Ovary (tissue), 10 donors: ENCODE measurements around the gene NCS1. TPM values are rescaled to one million over a fixed set of nuclear protein-coding genes. Genes with fewer than 3 reads are reported as not detected.
A peak's percentile ranks its signal among the peaks of the same experiment; 100 is the strongest.

ENCODE experiments used
- DNase-seq, 5 donors: peaks; one replicate each; pipeline ENCODE4 v3.0.0-alpha.2; 2019 to 2020
- H3K27ac ChIP-seq, 2 donors: fragments of 200-600 bp; one replicate each; pipeline versions ENCODE4 v1.5.1 to v1.8.0; 2019 to 2022
- H3K27me3 ChIP-seq: fragments of 200-600 bp; one replicate; pipeline ENCODE4 v1.8.0; 2022
- H3K36me3 ChIP-seq: fragments of 200-600 bp; sonication (generic); one replicate; pipeline ENCODE4 v1.5.1; 2019
- H3K4me1 ChIP-seq: one replicate; pipeline ENCODE4 v1.8.1; 2013; ENCODE audit warnings: mild to moderate bottlenecking, moderate library complexity; ENCODE audit not compliant: insufficient read depth
- H3K4me3 ChIP-seq: fragments of 200-600 bp; sonication (generic); one replicate; pipeline ENCODE4 v1.5.1; 2017
- H3K9me3 ChIP-seq, 2 donors: fragments of 200-600 bp in 1 of 2; sonication (generic) in 1 of 2; one replicate each; pipeline versions ENCODE4 v1.5.1 to v1.8.1; 2013 to 2019; ENCODE audit warnings: mild to moderate bottlenecking in 1 of 2, moderate library complexity in 1 of 2
- EP300 ChIP-seq: sonication (generic); formaldehyde crosslinking; IDR thresholded peaks from one replicate; pipeline ENCODE4 v1.6.1; 2017; ENCODE audit warnings: antibody characterized with exemption
- POLR2A ChIP-seq: fragments of 450-650 bp; IDR thresholded peaks from one replicate; pipeline ENCODE4 v1.6.1; 2017; ENCODE audit warnings: antibody characterized with exemption, mild to moderate bottlenecking, moderate library complexity
- WGBS, 3 donors: extraction: QIAGEN DNeasy Blood & Tissue Kit in 1 of 3; methylation state at CpG; one replicate each; pipeline versions ENCODE4 v1.1.5 to v1.1.7; 2013 to 2017; 5-methylcytosine and 5-hydroxymethylcytosine counted together
- intact Hi-C, 4 donors: fragments of 100-400 bp; cut with DNase I; formaldehyde crosslinking; loops; one replicate each; pipeline versions ENCODE4 v1.11.0 to v1.15.1; 2022 to 2023
- long read RNA-seq, 3 donors: library from polyadenylated mRNA in 2 of 3; unstranded in 2 of 3; transcript quantifications; one replicate each; pipeline ENCODE4 v2.0.0 and lab custom pipeline, GENCODE V29; 2021 to 2026
- polyA plus RNA-seq, 2 donors: library from polyadenylated mRNA; stranded (reverse); fragments of 200-250 nt in 1 of 2; fragments of 350-450 nt in 1 of 2; fragmentation: Illumina TruSeq in 1 of 2; extraction: RNeasy Lipid Tissue Mini Kit (QIAGEN cat#74804) in 1 of 2; gene quantifications; one replicate each; pipeline ENCODE4 v1.2.3, GENCODE V29; 2013 to 2014
- total RNA-seq, 7 donors: library from RNA; depleted of rRNA in 2 of 7; stranded (reverse); fragments of >200 nt in 2 of 7; fragmentation: NEBNext Ultra II Directional in 3 of 7; extraction: Animal tissue kit (Norgen Biotek cat#: 25700) in 3 of 7; gene quantifications; one replicate each; pipeline versions ENCODE4 v1.1.0 to v1.2.4, GENCODE V29; 2016 to 2023
- TF ChIP-seq, protein P1 (sequence below), 3 donors: fragments of 450-650 bp in 2 of 3; fragments of 200-600 bp in 1 of 3; IDR thresholded peaks; one replicate each; pipeline versions ENCODE4 v1.5.1 to v1.8.0; 2016 to 2022; ENCODE audit warnings: antibody characterized with exemption in 3 of 3, mild to moderate bottlenecking in 1 of 3
- donor health status: DM: no; HTN: no; CAD: no; lungs with moderate emphysema.
- donor health status: DM: no; HTN: no; CAD: no.
- donor health status: Bipolar disorder and iron deficiency.
- donor health status: DM: yes; HTN: yes; CAD: no.
- donor health status: DM: no; HTN: no; CAD: no.
- donor health status: DM: yes; HTN: yes; CAD: no.

The NCS1 gene
- total RNA-seq (10 to 100 TPM in 6 of 7 donors, 1 to 10 TPM in 1; 3.6 to 46.7 (median 29.5) TPM), polyA plus RNA-seq (10 to 100 TPM in 1 of 2 donors, 1 to 10 TPM in 1; 8.1 to 15.5 TPM)
- long read RNA-seq, donor 1, full-length matches to known transcripts: 2 of 20 reads
- long read RNA-seq, donor 1, partial matches to known transcripts: 16 of 20 reads
- long read RNA-seq, donor 1, other reads (novel, unspliced or antisense): 2 of 20 reads
- long read RNA-seq, donor 2, full-length matches to known transcripts: 5 of 5 reads
- long read RNA-seq, donor 2, partial matches to known transcripts: 0 of 5 reads
- long read RNA-seq, donor 2, other reads (novel, unspliced or antisense): 0 of 5 reads
- long read RNA-seq, donor 3, full-length matches to known transcripts: 31 of 40 reads
- long read RNA-seq, donor 3, partial matches to known transcripts: 8 of 40 reads
- long read RNA-seq, donor 3, other reads (novel, unspliced or antisense): 1 of 40 reads

- Histone ChIP-seq H3K36me3 (no peaks in the 10 kb centered on the region), H3K27me3 (no peaks in the 10 kb centered on the region), H3K27ac (peak within 1 kb of the TSS in 1 of 2 donors; percentile 81), H3K9me3 (no peaks in the 10 kb centered on the region), H3K4me3 (peak within 1 kb of the TSS; percentile 64), H3K4me1 (peaks cover 12% of the 10 kb centered on the region)
- WGBS, 3 donors: 0 to 2% (median 1%) methylated on average over 38 to 99 of the region's 101 CpGs
- intact Hi-C loops: loop anchor here in 3 of 4 donors (5.0 to 10.0 kb wide), 2 partner anchors 62 to 65 kb away; no protein-coding TSS in a partner anchor
- TF ChIP-seq EP300 (no peak), POLR2A (no peak)
- TF ChIP-seq, protein P1, sequence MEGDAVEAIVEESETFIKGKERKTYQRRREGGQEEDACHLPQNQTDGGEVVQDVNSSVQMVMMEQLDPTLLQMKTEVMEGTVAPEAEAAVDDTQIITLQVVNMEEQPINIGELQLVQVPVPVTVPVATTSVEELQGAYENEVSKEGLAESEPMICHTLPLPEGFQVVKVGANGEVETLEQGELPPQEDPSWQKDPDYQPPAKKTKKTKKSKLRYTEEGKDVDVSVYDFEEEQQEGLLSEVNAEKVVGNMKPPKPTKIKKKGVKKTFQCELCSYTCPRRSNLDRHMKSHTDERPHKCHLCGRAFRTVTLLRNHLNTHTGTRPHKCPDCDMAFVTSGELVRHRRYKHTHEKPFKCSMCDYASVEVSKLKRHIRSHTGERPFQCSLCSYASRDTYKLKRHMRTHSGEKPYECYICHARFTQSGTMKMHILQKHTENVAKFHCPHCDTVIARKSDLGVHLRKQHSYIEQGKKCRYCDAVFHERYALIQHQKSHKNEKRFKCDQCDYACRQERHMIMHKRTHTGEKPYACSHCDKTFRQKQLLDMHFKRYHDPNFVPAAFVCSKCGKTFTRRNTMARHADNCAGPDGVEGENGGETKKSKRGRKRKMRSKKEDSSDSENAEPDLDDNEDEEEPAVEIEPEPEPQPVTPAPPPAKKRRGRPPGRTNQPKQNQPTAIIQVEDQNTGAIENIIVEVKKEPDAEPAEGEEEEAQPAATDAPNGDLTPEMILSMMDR (IDR thresholded peaks at IDR 0.05): no peak
- peak; percentile 74 to 89 (median 85) for DNase-seq
These were observed at the start of gene NCS1 for GRCh38 chr9:130172161-130172857. Gene NCS1 (plus strand): TSS chr9:130172404. CDS start chr9:130172664, 260 bp downstream.

- Histone ChIP-seq H3K27ac (no peak overlapping the region), H3K4me3 (no peak overlapping the region), H3K4me1 (no peaks in the 10 kb centered on the region), H3K36me3 (no peaks in the 10 kb centered on the region), H3K9me3 (no peaks in the 10 kb centered on the region), H3K27me3 (no peaks in the 10 kb centered on the region)
- no peak for DNase-seq
- 77 to 91% (median 82%) methylated on average over 7 of the region's 7 CpGs for WGBS, 3 donors
- intact Hi-C loops: no loop called here
- TF ChIP-seq EP300 (no peak), POLR2A (no peak)
- TF ChIP-seq, protein P1 (IDR thresholded peaks at IDR 0.05): no peak
These were observed 49.7 kb upstream of the NCS1 start for GRCh38 chr9:130122456-130122855.

DNA sequence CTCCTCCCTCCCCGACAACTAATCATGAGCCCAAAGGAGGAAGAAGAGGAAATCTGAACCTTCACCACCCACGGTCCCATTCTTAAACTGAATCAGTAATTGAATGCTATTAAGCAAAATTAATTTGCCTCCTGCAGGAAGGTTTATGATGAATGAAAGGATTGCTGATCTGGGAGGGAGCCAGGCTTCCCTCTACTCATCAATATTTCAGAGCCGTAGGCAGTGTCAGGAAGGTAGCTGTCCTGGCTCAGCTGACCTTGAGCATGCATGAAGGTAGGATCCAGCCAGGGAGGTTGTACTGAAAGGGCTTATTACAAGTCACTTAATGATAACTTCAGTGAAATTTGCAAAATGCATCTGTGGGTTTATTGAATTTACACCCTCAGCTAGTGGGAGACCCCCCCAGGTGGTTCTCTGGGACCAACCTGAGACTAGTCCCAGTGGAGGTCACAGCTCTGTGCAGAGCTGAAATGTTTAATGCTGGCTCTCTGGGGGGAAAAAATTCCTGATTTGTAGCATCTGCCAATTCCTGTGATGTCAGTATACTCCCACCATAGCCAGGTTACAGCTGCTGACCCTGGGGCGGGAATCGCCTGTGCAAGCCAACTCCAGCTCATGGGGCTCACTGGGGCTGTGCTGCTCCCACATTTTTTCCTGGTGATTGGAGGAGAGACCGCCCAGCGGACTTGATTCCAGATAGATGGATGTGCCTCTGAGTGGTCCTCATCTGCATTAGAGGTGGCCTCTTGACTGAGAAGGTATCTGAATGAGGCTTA lies 47.9 kb upstream of the NCS1 start:
- Histone ChIP-seq H3K4me3 (no peak overlapping the region), H3K4me1 (no peaks in the 10 kb centered on the region), H3K27me3 (no peaks in the 10 kb centered on the region), H3K36me3 (no peaks in the 10 kb centered on the region), H3K27ac (no peak overlapping the region), H3K9me3 (no peaks in the 10 kb centered on the region)
- WGBS, 3 donors: 34 to 57% (median 55%) methylated on average over 7 of the region's 7 CpGs
- peak in 4 of 5 donors; percentile 37 to 53 (median 52) for DNase-seq
- TF ChIP-seq POLR2A (no peak), EP300 (no peak)
- TF ChIP-seq, protein P1 (IDR thresholded peaks at IDR 0.05): no peak
- intact Hi-C loops: no loop called here
